DMS153 treated with DMSO at 0.1 percent for 48 hours (cell line): ENCODE data around the gene COPS8.

Source experiments
- DNase-seq: peaks from one replicate; lab custom pipeline; 2025; ENCODE audit not compliant: unreplicated experiment; lab: John Stamatoyannopoulos, UW

The COPS8 gene

GRCh38 chr2:237085248-237086221 is at the start of gene COPS8:
COPS8 (plus strand) TSS chr2:237085889; CDS start chr2:237085965, 76 bp downstream.
- DNase-seq: peak; percentile 96

GRCh38 chr2:237039301-237040031 is 46.2 kb upstream of the COPS8 start:
- DNase-seq: no peak

- no peak for DNase-seq
Measured at GRCh38 chr2:237041231-237041630, 44.5 kb upstream of the COPS8 start.

- DNase-seq: no peak
Measured at GRCh38 chr2:237042101-237042500, 43.6 kb upstream of the COPS8 start.

- DNase-seq: no peak
Measured at GRCh38 chr2:237043866-237044265, 41.8 kb upstream of the COPS8 start.

GRCh38 chr2:237044281-237044680 is 41.4 kb upstream of the COPS8 start:
- DNase-seq: no peak

GRCh38 chr2:237045449-237045848 is 40.2 kb upstream of the COPS8 start:
- DNase-seq: no peak

GRCh38 chr2:237048595-237048994 is 37.1 kb upstream of the COPS8 start:
- DNase-seq: no peak

GRCh38 chr2:237051861-237052260 is 33.8 kb upstream of the COPS8 start:
- no peak for DNase-seq

GRCh38 chr2:237053066-237053465 is 32.6 kb upstream of the COPS8 start:
- no peak for DNase-seq

- DNase-seq: no peak
Measured at GRCh38 chr2:237055386-237056100, 30.1 kb upstream of the COPS8 start.

- no peak for DNase-seq
Measured at GRCh38 chr2:237056287-237056875, 29.3 kb upstream of the COPS8 start.

- DNase-seq: no peak
Measured at GRCh38 chr2:237057107-237057506, 28.6 kb upstream of the COPS8 start.

- no peak for DNase-seq
Measured at GRCh38 chr2:237057893-237058300, 27.8 kb upstream of the COPS8 start.

GRCh38 chr2:237058423-237058822 is 27.3 kb upstream of the COPS8 start:
- DNase-seq: no peak

- DNase-seq: no peak
Measured at GRCh38 chr2:237059155-237059875, 26.4 kb upstream of the COPS8 start.

- DNase-seq: peak; percentile 74
Measured at GRCh38 chr2:237060534-237061312, 25.0 kb upstream of the COPS8 start.

- DNase-seq: no peak
Measured at GRCh38 chr2:237061356-237061755, 24.3 kb upstream of the COPS8 start.

GRCh38 chr2:237062585-237062984 is 23.1 kb upstream of the COPS8 start:
- DNase-seq: no peak
